Stimulated activated CD4-positive, alpha-beta T cell treated with anti-CD3 and anti-CD28 coated beads, TNF-alpha, amount 100 ng/mL, for 4 hours (primary cell): Measurements from ENCODE around the gene B9D2.

ENCODE experiments used
- DNase-seq, 3 experiments: peaks; one replicate each; pipeline ENCODE4 v3.0.0-alpha.2; 2020; ENCODE audit warnings: low read depth in 3 of 3

The B9D2 gene

GRCh38 chr19:41309180-41310032 lies 54.5 kb downstream of the B9D2 start:
- DNase-seq = no peak

DNA sequence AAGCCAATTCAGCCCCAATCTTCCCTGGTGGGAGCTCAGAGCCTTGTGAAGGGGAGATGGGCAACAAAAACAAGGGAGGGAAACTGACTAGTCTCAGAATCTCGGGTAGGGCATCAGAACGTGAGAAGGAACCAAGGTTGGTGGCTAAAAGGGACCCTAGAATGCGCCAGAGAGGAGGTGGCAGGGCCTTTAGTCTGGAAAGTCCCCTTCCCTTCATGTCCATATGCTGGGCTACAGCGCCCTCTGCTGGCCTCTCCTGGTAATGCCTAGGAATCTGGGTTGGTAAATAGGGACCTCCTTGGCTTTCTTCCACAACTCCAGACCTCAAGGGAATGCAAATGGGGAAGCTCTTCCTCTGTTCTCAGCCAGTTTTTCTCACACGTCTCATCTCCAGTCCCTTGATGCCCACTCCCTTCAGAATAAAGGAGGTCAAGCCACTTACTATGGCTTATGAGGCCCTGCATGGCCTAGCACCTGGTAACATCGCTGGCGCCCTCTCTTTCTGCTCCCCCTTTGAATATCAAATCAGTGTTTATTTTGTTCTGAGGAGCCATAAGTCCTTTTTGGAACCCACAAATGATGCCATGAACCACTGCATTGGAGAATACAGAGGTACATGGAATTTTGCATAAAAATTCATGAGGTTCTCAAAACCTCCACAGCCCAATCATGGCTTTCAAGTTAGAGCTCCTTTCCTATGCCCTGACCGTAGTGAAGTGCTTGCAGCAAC lies 55.3 kb downstream of the B9D2 start:
- DNase-seq = peak; percentile 84 to 94 (median 91)

DNA sequence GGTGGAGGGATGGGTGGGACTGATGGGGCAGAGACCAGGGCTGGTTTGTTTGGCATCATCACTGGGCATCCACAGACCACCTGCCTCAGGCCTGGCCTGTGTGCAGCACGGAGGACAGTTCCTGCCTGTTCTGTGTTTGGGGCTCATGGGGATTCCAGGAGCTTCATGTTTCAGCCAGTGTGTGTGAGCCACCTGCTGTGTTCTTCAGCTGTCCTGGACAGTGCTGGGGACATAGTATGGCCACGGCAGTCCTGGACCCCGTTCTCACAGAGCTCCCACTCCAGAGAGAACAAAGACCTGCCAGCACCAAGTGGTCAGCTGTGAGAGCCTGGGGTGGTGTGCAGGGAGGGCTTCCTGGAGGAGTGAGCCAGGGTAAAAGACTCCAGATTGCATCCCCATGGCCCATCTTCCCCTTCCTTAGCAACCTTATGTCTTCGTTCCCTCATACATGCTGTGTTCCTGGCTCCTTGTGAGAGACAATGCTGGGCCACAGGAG lies 55.9 kb downstream of the B9D2 start:
- no peak for DNase-seq

- DNase-seq = no peak
Observed at GRCh38 chr19:41307090-41307875, 56.7 kb downstream of the B9D2 start.

- no peak for DNase-seq
Observed at GRCh38 chr19:41305927-41306793, 57.8 kb downstream of the B9D2 start.

GRCh38 chr19:41304706-41305483 lies 59.1 kb downstream of the B9D2 start:
- no peak for DNase-seq
